A549 (cell line): ENCODE results near the gene CLK2. TPM values are rescaled to one million over a fixed set of nuclear protein-coding genes. Genes with fewer than 3 reads are reported as not detected.

Experiments used
- ATAC-seq, 2 experiments: fragments of 200-7000 bp in 1 of 2; fragments of >200 bp in 1 of 2; cut with Nextera tagmentation in 1 of 2; cut with Tn5 transposase in 1 of 2; 3 replicates each; pipeline versions ENCODE4 v1.8.0 to v1.9.1; 2018 to 2020; ENCODE audit warnings: mild to moderate bottlenecking in 1 of 2, moderate library complexity in 1 of 2
- CTCF ChIA-PET: fragments of 300-600 bp; sonication (Branson Sonifier 250); formaldehyde crosslinking; extraction: SDS; loops from one replicate; lab custom pipeline; 2021; ENCODE audit warnings: antibody characterized with exemption, inconsistent platforms; lab: Yijun Ruan, JAX
- POLR2A ChIA-PET: fragments of 350-600 bp; formaldehyde crosslinking; extraction: SDS; loops from one replicate; lab custom pipeline; 2021; ENCODE audit warnings: antibody characterized with exemption, inconsistent platforms; lab: Yijun Ruan, JAX
- DNase-seq, 2 experiments: peaks; one replicate each; pipeline versions ENCODE4 v3.0.0 to v3.0.0-alpha.2; 2011 to 2016; ENCODE audit warnings: low read depth in 1 of 2, low spot score in 1 of 2
- FAIRE-seq: peaks from 2 replicates; lab custom pipeline; 2011; peaks lifted over from hg19 to GRCh38; lab: Jason Lieb, UNC
- H3K27ac ChIP-seq, 2 experiments: fragments of >200 bp; sonication (Bioruptor Twin); formaldehyde crosslinking; 3 replicates each; pipeline ENCODE4 v1.5.1; 2016 to 2017
- H3K4me1 ChIP-seq: fragments of >200 bp; sonication (Bioruptor Twin); formaldehyde crosslinking; 3 replicates; pipeline ENCODE4 v1.6.1; 2016
- H3K4me2 ChIP-seq: fragments of >200 bp; sonication (Bioruptor Twin); formaldehyde crosslinking; 3 replicates; pipeline ENCODE4 v1.6.1; 2016
- H3K4me3 ChIP-seq: fragments of >200 bp; sonication (Bioruptor Twin); formaldehyde crosslinking; 3 replicates; pipeline ENCODE4 v1.5.1; 2016
- H3K9me3 ChIP-seq: fragments of >200 bp; sonication (Bioruptor Twin); formaldehyde crosslinking; 3 replicates; pipeline ENCODE4 v1.6.1; 2016
- BHLHE40 ChIP-seq: IDR thresholded peaks from 2 replicates; pipeline ENCODE4 v1.6.1; 2012; ENCODE audit warnings: low read depth, low read length, inconsistent platforms
- CEBPB ChIP-seq, 2 experiments: fragments of >200 bp in 1 of 2; sonication (Bioruptor Twin) in 1 of 2; formaldehyde crosslinking in 1 of 2; IDR thresholded peaks; 2 replicates each; pipeline ENCODE4 v1.6.1; 2012 to 2016
- EHF ChIP-seq: fragments of 250-450 bp; sonication (Bioruptor Pico); IDR thresholded peaks from 2 replicates; pipeline ENCODE4 v1.5.0; 2020; ENCODE audit warnings: mild to moderate bottlenecking
- FOSB ChIP-seq: fragments of 250-450 bp; sonication (Bioruptor Pico); IDR thresholded peaks from 2 replicates; pipeline ENCODE4 v1.5.0; 2020; ENCODE audit warnings: mild to moderate bottlenecking, moderate library complexity
- GATA3 ChIP-seq: IDR thresholded peaks from 2 replicates; pipeline ENCODE4 v1.6.1; 2012; ENCODE audit warnings: borderline replicate concordance
- HOXB13 ChIP-seq: fragments of 250-450 bp; sonication (Bioruptor Pico); IDR thresholded peaks from 2 replicates; pipeline ENCODE4 v1.5.0; 2020; ENCODE audit warnings: low read depth, mild to moderate bottlenecking, moderate library complexity
- JUNB ChIP-seq: fragments of >200 bp; sonication (Bioruptor Twin); formaldehyde crosslinking; IDR thresholded peaks from 2 replicates; pipeline ENCODE4 v1.6.1; 2016
- KDM5A ChIP-seq: fragments of 200-600 bp; sonication (generic); IDR thresholded peaks from 2 replicates; pipeline ENCODE4 v1.6.1; 2016; ENCODE audit warnings: antibody characterized with exemption, mild to moderate bottlenecking
- POLR2A ChIP-seq: IDR thresholded peaks from 2 replicates; pipeline ENCODE4 v1.6.1; 2012; ENCODE audit warnings: mild to moderate bottlenecking, low read length
- RCOR1 ChIP-seq: fragments of 150-350 bp; IDR thresholded peaks from 2 replicates; pipeline ENCODE4 v1.6.1; 2014; ENCODE audit warnings: antibody characterized with exemption, low read length, low read depth
- SMC3 ChIP-seq: fragments of >200 bp; sonication (Bioruptor Twin); formaldehyde crosslinking; IDR thresholded peaks from 3 replicates; pipeline ENCODE4 v1.6.1; 2018; ENCODE audit warnings: inconsistent platforms
- SREBF2 ChIP-seq: fragments of 450-650 bp; IDR thresholded peaks from 2 replicates; pipeline ENCODE4 v1.6.1; 2014; ENCODE audit warnings: mild to moderate bottlenecking, moderate library complexity
- ZSCAN20 ChIP-seq: fragments of 250-450 bp; sonication (Bioruptor Pico); IDR thresholded peaks from 2 replicates; pipeline ENCODE4 v1.8.0; 2022; ENCODE audit warnings: mild to moderate bottlenecking, moderate library complexity
- WGBS: methylation state at CpG from one replicate; pipeline ENCODE4 v1.1.6; 2017; ENCODE audit errors: missing lambda C conversion rate; 5-methylcytosine and 5-hydroxymethylcytosine counted together
- polyA plus RNA-seq, 4 experiments: library from polyadenylated mRNA; depleted of rRNA in 3 of 4; stranded (reverse); fragments of >200 nt; fragmentation: RNase III in 1 of 4; extraction: RNeasy Plus Mini Kit Qiagen cat#74134 plus additional on column Dnase treatment in 1 of 4; gene quantifications; 2 replicates in 3 of 4; 3 replicates in 1 of 4; pipeline ENCODE4 v1.2.3, GENCODE V29; 2011 to 2017
- TF ChIP-seq, protein P1 (sequence below): fragments of 250-450 bp; sonication (Bioruptor Pico); IDR thresholded peaks from 2 replicates; pipeline ENCODE4 v1.5.0; 2020; ENCODE audit warnings: low read depth, mild to moderate bottlenecking, moderate library complexity
- TF ChIP-seq, protein P2 (sequence below): fragments of 250-450 bp; sonication (Bioruptor Pico); IDR thresholded peaks from 2 replicates; pipeline ENCODE4 v1.5.0; 2021; ENCODE audit warnings: mild to moderate bottlenecking, moderate library complexity, borderline replicate concordance
- TF ChIP-seq, protein P3 (sequence below): IDR thresholded peaks from 2 replicates; pipeline ENCODE4 v1.6.1; 2012

CLK2 gene
- polyA plus RNA-seq, 2 of the 4 experiments (the other 2 are of a cell fraction) = 37.9 to 45.7 TPM

DNA sequence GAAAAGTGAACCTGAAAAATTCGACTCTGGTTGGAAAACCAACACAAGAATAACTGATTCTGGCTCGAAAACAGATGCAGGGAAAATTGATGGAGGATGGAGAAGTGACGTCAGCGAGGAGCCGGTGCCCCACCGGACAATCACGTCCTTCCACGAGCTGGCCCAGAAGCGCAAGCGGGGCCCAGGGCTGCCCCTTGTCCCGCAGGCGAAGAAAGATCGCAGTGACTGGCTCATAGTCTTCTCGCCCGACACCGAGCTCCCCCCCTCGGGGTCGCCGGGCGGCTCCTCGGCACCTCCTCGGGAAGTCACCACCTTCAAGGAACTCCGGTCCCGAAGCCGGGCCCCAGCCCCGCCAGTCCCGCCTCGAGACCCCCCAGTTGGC is 49.3 kb upstream of the CLK2 start:
- Histone ChIP-seq H3K27ac (peak overlapping the region; percentile 94 to 98), H3K4me2 (peak overlapping the region; percentile 80), H3K9me3 (no peaks in the 10 kb centered on the region), H3K4me1 (peaks cover 20% of the 10 kb centered on the region), H3K4me3 (peak overlapping the region; percentile 71)
- CTCF ChIA-PET = interaction anchor here (0.6 to 7.7 kb wide), 17 partner anchors 9 to 403 kb away, joined by 3 to 149 read pairs (median 5); partner anchors contain the start of genes FDPS, PKLR and SCAMP3
- TF ChIP-seq GATA3 = no peak
- no peak for TF ChIP-seq FOSB
- TF ChIP-seq SMC3 = no peak
- TF ChIP-seq JUNB = no peak
- TF ChIP-seq, protein P1, sequence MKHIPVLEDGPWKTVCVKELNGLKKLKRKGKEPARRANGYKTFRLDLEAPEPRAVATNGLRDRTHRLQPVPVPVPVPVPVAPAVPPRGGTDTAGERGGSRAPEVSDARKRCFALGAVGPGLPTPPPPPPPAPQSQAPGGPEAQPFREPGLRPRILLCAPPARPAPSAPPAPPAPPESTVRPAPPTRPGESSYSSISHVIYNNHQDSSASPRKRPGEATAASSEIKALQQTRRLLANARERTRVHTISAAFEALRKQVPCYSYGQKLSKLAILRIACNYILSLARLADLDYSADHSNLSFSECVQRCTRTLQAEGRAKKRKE (CRISPR knock-in tag) = no peak
- no peak for TF ChIP-seq BHLHE40
- no peak for TF ChIP-seq SREBF2
- TF ChIP-seq ZSCAN20 (CRISPR knock-in tag) = no peak
- no peak for TF ChIP-seq HOXB13 (CRISPR knock-in tag)
- TF ChIP-seq KDM5A = no peak
- TF ChIP-seq CEBPB (IDR thresholded peaks at IDR 0.05) = no peak
- TF ChIP-seq POLR2A = no peak
- TF ChIP-seq EHF (CRISPR knock-in tag) = no peak
- ATAC-seq = no peak
- DNase-seq = peak in 1 of 2 experiments; percentile 41
- WGBS = 11% methylated on average over 26 of the region's 28 CpGs
- POLR2A ChIA-PET = interaction anchor here (1.4 to 2.3 kb wide), 2 partner anchors 50 to 78 kb away, joined by 4 to 7 read pairs; partner anchors contain the start of gene CLK2
- FAIRE-seq = no peak

DNA sequence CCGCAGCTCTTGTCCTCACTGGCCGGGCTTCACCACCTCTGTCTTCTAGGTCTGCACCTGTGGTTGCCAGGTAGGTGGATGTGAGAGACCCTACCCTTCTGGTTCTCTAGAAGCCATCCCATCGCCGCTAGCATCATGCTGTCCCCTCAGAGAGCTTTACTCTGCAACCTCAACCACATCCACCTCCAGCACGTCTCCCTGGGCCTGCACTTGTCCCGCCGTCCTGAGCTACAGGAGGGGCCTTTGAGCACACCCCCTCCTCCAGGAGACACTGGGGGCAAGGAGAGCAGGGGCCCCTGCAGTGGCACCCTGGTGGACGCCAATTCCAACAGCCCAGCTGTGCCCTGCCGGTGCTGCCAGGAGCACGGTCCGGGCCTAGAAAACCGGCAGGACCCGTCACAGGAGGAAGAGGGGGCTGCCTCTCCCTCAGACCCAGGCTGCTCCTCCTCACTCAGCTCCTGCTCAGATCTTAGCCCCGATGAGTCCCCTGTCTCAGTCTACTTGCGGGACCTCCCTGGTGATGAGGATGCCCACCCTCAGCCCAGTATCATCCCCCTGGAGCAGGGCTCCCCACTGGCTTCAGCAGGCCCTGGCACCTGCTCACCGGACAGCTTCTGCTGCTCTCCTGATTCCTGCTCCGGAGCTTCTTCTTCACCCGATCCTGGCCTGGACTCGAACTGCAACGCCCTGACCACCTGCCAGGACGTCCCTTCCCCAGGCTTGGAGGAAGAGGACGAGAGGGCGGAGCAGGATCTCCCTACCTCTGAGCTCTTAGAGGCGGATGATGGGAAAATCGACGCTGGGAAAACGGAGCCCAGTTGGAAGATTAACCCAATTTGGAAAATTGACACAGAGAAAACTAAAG is 48.6 kb upstream of the CLK2 start:
- FAIRE-seq (no peak), ATAC-seq (no peak), DNase-seq (no peak)
- TF ChIP-seq, protein P2, sequence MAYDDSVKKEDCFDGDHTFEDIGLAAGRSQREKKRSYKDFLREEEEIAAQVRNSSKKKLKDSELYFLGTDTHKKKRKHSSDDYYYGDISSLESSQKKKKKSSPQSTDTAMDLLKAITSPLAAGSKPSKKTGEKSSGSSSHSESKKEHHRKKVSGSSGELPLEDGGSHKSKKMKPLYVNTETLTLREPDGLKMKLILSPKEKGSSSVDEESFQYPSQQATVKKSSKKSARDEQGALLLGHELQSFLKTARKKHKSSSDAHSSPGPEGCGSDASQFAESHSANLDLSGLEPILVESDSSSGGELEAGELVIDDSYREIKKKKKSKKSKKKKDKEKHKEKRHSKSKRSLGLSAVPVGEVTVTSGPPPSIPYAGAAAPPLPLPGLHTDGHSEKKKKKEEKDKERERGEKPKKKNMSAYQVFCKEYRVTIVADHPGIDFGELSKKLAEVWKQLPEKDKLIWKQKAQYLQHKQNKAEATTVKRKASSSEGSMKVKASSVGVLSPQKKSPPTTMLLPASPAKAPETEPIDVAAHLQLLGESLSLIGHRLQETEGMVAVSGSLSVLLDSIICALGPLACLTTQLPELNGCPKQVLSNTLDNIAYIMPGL (CRISPR knock-in tag) = no peak
- TF ChIP-seq, protein P3, sequence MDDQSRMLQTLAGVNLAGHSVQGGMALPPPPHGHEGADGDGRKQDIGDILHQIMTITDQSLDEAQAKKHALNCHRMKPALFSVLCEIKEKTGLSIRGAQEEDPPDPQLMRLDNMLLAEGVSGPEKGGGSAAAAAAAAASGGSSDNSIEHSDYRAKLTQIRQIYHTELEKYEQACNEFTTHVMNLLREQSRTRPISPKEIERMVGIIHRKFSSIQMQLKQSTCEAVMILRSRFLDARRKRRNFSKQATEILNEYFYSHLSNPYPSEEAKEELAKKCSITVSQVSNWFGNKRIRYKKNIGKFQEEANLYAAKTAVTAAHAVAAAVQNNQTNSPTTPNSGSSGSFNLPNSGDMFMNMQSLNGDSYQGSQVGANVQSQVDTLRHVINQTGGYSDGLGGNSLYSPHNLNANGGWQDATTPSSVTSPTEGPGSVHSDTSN = peak; percentile 20; the same call in 1 of the 2 replicates
- Histone ChIP-seq H3K4me1 (peaks cover 20% of the 10 kb centered on the region), H3K9me3 (no peaks in the 10 kb centered on the region), H3K4me3 (peak overlapping the region; percentile 71), H3K4me2 (peak overlapping the region; percentile 80), H3K27ac (peak overlapping the region in 1 of 2 experiments; percentile 98; a peak in 4 of 6 replicates)
- 73% methylated on average over 23 of the region's 27 CpGs for WGBS
- POLR2A ChIA-PET = interaction anchor here (0.6 to 2.3 kb wide), 3 partner anchors 49 to 1375 kb away, joined by 3 to 7 read pairs (median 4); partner anchors contain the start of genes CLK2 and DENND4B
- CTCF ChIA-PET = interaction anchor here (0.6 to 7.7 kb wide), 17 partner anchors 9 to 403 kb away, joined by 3 to 149 read pairs (median 5); partner anchors contain the start of genes FDPS, PKLR and SCAMP3

DNA sequence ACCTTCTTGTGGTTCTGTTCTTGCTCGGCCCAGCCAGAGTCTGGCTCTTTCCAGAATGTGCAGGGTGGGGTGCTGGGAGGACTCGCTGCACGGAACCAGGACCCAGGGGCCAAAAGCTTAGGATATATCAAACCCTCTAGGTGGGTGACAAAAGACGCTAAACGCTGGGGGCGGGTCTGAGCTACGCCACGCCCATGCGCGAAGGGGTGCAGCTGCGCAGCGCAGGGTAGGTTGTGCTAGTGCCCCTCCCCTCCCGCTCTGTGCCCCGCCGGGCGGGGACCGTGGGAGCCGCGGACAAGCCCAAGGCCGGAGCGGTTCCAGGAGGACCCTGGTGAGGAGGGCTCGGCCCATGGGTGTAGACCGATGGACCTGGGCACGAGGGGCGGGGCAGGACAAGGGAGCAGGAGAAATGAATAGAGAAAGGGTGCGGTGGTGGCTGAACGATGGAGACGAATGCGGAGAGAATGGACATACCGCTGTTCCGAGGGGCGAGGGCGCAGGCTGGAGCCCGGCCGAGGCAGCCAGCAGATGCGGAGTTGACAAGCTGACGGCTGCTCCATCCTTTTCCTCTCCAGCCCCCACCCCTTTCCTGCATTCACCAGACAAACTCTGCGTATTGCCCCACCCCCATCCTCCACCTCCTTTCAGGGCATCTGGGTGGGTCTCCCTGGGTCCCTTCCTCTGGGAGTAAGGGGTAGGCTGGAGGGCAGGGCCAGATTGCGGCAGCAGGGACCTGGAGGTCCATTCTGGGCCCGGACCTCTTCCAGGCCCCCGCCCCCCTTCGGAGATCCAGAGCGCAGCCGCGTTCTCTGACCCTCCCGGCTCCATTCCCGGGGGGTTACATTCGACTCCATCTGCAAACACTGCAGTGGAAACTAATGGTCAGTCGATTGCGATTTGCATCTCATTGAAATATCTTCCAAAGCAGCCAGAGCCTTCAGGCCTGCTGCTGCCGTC is 47.6 kb upstream of the CLK2 start, which contains the start of gene RUSC1:
TSS of gene RUSC1 (plus strand) at position 234 of the 957 bp plus-strand sequence. CDS start 880 bp downstream, outside the sequence.
- TF ChIP-seq, protein P3 = 0 out of 2 replicates have a peak, but pooled peaks have one; percentile 17
- TF ChIP-seq RCOR1 = no peak
- TF ChIP-seq CEBPB (IDR thresholded peaks at IDR 0.05) = no peak
- TF ChIP-seq, protein P1 (CRISPR knock-in tag) = no peak
- DNase-seq (no peak), ATAC-seq (no peak), FAIRE-seq (no peak)
- ChIA-PET CTCF (interaction anchor here (1.6 to 7.7 kb wide), 7 partner anchors 9 to 183 kb away, joined by 4 to 149 read pairs (median 37); partner anchors contain the start of genes FDPS and PKLR), POLR2A (interaction anchor here (0.6 to 1.4 kb wide), 2 partner anchors 48 to 1374 kb away, joined by 3 to 4 read pairs; partner anchors contain the start of genes CLK2 and DENND4B)
- Histone ChIP-seq H3K4me1 (peaks cover 17% of the 10 kb centered on the region), H3K4me2 (0 out of 3 replicates have a peak within 1 kb of the TSS, but pooled peaks have one; percentile 80), H3K9me3 (no peaks in the 10 kb centered on the region), H3K4me3 (no peak within 1 kb of the TSS), H3K27ac (no peak within 1 kb of the TSS; a peak in 1 of 6 replicates)
- 93% methylated on average over 51 of the region's 51 CpGs for WGBS
